GM18873 (cell line): Measurements from ENCODE around the gene RNF167.

Experiments used
- ATAC-seq: cut with Tn5 transposase; IDR thresholded peaks from one replicate; pipeline ENCODE4 v1.9.1; 2021; ENCODE audit warnings: mild to moderate bottlenecking, moderate library complexity, moderate number of reproducible peaks; ENCODE audit not compliant: unreplicated experiment, low FRiP score

The RNF167 gene

DNA sequence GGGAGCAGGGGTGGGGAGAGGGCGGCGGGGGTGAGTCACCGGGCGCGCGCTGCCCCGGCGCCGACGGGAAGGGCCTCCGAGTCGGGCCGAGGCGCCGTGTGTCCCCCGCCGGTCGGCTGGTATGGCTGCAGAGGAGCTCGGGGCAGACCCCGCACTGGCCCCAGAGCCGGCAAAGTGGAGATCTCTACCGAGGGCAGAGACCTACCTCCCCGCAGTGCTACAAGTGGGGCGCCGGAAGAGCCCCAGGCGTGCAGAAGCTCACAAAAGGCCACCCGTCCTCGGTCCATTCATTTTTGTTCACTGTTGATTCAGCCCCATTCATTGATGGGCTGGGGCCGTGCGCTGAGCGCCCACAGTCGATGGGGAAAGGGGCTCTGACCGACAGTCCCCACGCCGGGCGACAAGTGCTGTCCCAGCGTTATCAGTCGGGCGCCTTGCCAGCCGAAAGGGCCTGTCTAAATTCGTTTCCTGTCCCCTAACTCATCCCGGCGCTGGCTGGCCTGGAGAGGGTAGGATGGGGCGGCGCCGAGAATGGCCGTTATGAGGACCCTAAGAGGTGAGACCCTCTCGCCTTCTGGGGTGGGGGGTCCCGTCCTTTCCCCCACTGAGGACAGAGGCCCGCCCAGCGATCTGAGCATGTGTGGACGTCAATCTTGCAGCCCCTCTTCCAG is 10.1 kb downstream of the RNF167 start:
- ATAC-seq, result no peak

DNA sequence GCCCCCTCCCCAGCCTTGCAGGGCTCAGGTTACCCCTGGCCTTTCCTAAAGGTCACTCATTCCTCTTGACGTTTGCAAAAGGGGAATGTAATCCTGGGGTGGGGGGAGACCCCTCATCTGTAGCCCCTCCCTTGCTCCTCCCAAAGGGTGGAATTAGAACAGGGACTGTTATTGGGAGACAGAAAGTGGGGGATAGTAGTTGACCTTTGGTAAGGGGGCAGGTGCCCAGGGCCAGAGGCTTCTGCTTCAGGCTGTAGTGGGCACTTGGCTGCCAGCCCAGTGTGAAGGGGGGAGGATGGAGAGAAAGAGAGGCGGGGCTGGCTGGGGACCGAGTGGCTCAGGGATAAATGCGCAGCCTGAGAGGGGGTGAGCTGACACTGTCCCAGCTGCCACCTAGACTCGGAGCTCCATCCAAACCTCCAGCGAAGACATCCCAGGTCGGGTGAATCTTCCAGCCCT is 10.7 kb downstream of the RNF167 start, which contains the start of gene ENO3:
Gene ENO3, plus strand, starts transcription at position 374 of the 459 bp plus-strand sequence. CDS start 711 bp downstream, outside the sequence.
- no peak for ATAC-seq

- ATAC-seq, result no peak
These were observed 11.4 kb downstream of the RNF167 start for GRCh38 chr17:4951486-4951885.

- no peak for ATAC-seq
These were observed 13.4 kb downstream of the RNF167 start for GRCh38 chr17:4953451-4953961.

- ATAC-seq, result no peak
These were observed 15.0 kb downstream of the RNF167 start for GRCh38 chr17:4955091-4955490.

DNA sequence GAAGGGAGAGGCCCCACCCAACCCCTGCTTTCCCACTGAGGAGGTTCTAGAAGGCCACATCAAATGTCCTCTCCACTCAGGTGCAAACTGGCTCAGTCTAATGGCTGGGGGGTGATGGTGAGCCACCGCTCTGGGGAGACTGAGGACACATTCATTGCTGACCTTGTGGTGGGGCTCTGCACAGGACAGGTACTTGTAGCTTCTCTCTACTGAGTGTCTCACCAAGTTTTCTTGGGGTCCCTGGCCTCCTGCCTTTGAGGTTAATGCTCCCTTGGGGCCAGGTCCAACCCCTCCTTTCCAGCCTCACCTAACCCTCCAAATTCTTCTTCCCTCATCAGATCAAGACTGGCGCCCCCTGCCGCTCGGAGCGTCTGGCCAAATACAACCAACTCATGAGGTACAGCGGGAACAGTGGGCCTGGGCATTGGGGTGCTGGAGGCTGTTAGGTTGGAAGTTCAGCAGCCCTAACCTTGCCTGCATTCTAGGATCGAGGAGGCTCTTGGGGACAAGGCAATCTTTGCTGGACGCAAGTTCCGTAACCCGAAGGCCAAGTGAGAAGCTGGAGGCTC is 16.5 kb downstream of the RNF167 start:
- ATAC-seq, result no peak

GRCh38 chr17:4958102-4958501 is 18.0 kb downstream of the RNF167 start:
- ATAC-seq, result no peak

- no peak for ATAC-seq
These were observed 19.3 kb downstream of the RNF167 start for GRCh38 chr17:4959261-4959965.

GRCh38 chr17:4960279-4960922 is 20.3 kb downstream of the RNF167 start:
- ATAC-seq, result no peak

DNA sequence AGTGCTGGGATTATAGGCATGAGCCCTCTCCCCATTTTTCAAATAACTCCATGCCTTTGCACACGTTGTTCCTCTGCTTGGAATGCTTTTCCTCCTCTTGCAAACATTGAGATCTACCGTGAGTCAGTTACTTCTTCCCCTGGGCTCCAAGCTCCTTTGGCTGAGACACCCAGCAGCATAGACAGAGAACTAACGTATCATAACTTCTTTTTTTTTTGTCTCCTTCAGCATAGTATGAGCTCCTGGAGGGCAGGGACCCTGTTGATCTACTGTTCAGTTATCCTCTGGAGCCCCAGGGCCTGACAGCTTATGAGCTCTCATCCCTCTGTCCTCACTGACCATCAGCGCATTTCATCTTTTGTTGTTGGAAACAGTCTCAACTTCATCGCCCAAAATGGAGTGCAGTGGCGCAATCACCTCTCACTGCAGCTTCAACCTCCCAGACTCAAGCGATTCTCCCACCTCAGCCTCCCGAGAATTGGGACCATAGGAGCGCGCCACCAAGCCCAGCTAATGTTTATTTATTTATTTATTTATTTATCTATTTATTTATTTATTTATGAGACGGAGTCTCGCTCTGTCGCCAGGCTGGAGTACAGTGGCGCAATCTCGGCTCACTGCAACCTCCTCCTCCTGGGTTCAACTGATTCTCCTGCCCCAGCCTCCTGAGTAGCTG is 25.4 kb downstream of the RNF167 start:
- no peak for ATAC-seq

GRCh38 chr17:4966844-4967538 is 26.9 kb downstream of the RNF167 start:
- ATAC-seq, result peak; percentile 79

- peak; percentile 52 for ATAC-seq
These were observed 27.7 kb downstream of the RNF167 start, which contains the start of gene SPAG7 for GRCh38 chr17:4967539-4968485. TSS of gene SPAG7 (minus strand) at chr17:4967817. CDS start at chr17:4967804, 13 bp downstream.

DNA sequence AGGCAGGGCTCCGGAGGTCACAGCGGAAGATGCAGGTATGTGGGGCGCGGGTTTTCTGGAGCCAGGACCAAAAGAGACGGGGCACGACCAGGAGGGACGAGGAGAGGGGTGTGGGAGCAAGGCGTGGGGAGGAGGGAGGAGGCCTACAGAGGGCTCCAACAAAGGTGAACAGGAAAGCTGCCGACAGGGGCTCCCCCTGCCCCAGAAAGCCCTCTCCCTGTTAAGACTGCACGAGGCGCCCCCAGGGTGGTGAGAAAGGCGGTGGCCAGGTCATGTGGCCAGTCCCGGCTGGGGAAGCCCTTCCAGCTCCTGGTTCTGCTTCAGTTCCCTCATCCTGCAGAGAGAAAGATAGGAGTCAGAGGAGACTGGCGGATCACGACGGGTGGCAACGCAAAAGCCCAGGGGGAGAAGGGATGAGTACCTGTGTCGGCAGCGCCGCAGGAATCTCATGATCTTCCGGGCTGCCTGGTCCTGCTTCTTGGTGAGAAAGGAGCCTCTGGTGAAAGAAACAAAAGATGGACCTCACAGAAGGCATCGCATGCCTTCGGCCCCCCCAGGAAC is 28.5 kb downstream of the RNF167 start:
- ATAC-seq, result no peak

DNA sequence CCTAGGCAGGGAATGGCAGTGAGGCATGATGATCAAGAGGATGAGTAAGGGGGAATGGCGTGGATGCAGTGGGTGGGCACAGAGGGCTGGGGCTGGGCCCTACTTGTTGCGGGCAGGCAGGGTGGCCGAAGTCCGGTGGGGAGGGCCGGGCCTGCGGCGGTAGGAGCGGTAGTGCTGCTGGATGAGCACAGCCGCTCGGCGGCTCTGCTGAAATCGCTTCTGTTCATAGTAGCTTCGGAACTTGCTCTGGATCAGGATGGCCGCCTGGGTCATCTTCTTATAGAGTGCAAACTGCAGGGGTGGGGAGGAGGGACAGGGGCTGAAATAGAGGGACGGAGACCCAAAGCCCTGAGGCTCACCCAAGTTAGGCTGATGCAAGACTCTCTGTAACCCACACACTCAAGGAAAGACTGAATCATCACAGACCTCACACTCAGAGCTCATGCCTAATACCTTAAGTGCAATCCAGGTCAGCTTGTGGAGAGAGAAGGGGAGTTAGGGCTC is 29.0 kb downstream of the RNF167 start:
- no peak for ATAC-seq

- no peak for ATAC-seq
These were observed 29.6 kb downstream of the RNF167 start for GRCh38 chr17:4969551-4970173.

GRCh38 chr17:4970273-4970672 is 30.2 kb downstream of the RNF167 start:
- no peak for ATAC-seq

DNA sequence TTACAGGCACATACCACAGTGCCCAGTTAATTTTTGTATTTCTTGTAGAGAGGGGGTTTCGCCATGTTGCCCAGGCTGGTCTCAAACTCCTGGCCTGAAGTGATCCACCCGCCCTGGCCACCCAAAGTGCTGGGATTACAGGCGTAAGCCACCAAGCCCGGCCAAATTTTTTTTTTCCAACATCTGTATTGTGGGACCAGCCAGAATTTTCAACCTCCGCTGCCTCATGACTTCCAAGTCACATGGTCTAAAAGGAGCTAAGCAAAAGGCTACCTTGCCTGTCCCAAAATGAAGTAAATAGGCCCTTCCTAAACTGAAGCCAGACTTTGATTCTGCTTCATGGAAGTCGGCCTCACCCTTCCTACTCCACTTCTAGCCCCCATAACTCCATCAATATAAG is 31.8 kb downstream of the RNF167 start:
- no peak for ATAC-seq

- ATAC-seq, result no peak
These were observed 32.3 kb downstream of the RNF167 start for GRCh38 chr17:4972322-4972721.
